HepG2 (cell line): ENCODE data around the gene NDUFV1. TPM values are rescaled to one million over a fixed set of nuclear protein-coding genes. Genes with fewer than 3 reads are reported as not detected.

Experiments
- ARNTL ChIP-seq: sonication (generic); formaldehyde crosslinking; IDR thresholded peaks from 2 replicates; pipeline ENCODE4 v1.4.0; 2020; ENCODE audit warnings: mild to moderate bottlenecking, missing genetic modification reagents
- CHD4 ChIP-seq: fragments of 200-600 bp; sonication (generic); IDR thresholded peaks from 2 replicates; pipeline ENCODE4 v1.7.0; 2017; ENCODE audit warnings: mild to moderate bottlenecking, low read length, borderline replicate concordance
- ETV5 ChIP-seq: IDR thresholded peaks from 2 replicates; pipeline ENCODE4 v1.6.1; 2018; ENCODE audit warnings: missing biosample characterization, missing genetic modification reagents, inconsistent platforms, borderline replicate concordance
- HDAC1 ChIP-seq: sonication (generic); formaldehyde crosslinking; IDR thresholded peaks from 2 replicates; pipeline ENCODE4 v1.5.1; 2020; ENCODE audit warnings: mild to moderate bottlenecking, missing genetic modification reagents
- HNF4G ChIP-seq, 2 experiments: sonication (generic) in 1 of 2; formaldehyde crosslinking in 1 of 2; IDR thresholded peaks; 2 replicates each; pipeline versions ENCODE4 v1.4.0 to v1.6.1; 2011 to 2020; ENCODE audit warnings: borderline replicate concordance in 2 of 2, low read depth in 2 of 2, mild to moderate bottlenecking in 2 of 2, low read length in 1 of 2, missing genetic modification reagents in 1 of 2, moderate library complexity in 1 of 2
- NCOA1 ChIP-seq: sonication (generic); formaldehyde crosslinking; IDR thresholded peaks from 2 replicates; pipeline ENCODE4 v1.9.0; 2021; ENCODE audit warnings: missing genetic modification reagents
- NFIB ChIP-seq: sonication (generic); formaldehyde crosslinking; IDR thresholded peaks from 2 replicates; pipeline ENCODE4 v1.9.0; 2021; ENCODE audit warnings: missing genetic modification reagents, mild to moderate bottlenecking, borderline replicate concordance
- NR1H2 ChIP-seq: sonication (generic); formaldehyde crosslinking; IDR thresholded peaks from 2 replicates; pipeline ENCODE4 v1.8.1; 2022; ENCODE audit warnings: low read depth, missing genetic modification reagents, borderline replicate concordance
- RBM39 ChIP-seq: fragments of 200-400 bp; formaldehyde crosslinking; IDR thresholded peaks from one replicate; pipeline ENCODE4 v1.6.1; 2018; ENCODE audit warnings: antibody characterized with exemption, mild to moderate bottlenecking, low read depth, low read length; ENCODE audit not compliant: poor library complexity, severe bottlenecking
- SALL1 ChIP-seq: sonication (generic); formaldehyde crosslinking; IDR thresholded peaks from 2 replicates; pipeline ENCODE4 v1.8.0; 2022; ENCODE audit warnings: mild to moderate bottlenecking, missing genetic modification reagents
- SOX13 ChIP-seq, 3 experiments: fragments of 450-650 bp in 1 of 3; sonication (generic) in 1 of 3; formaldehyde crosslinking in 1 of 3; IDR thresholded peaks in 2 of 3; conservative IDR thresholded peaks in 1 of 3; 2 replicates each; pipeline versions ENCODE4 v1.5.0 to v1.6.1; 2016 to 2020; ENCODE audit warnings: antibody characterized with exemption in 1 of 3, mild to moderate bottlenecking in 1 of 3, missing compliant biosample characterization in 1 of 3, missing genetic modification reagents in 1 of 3, moderate library complexity in 1 of 3
- SP4 ChIP-seq: sonication (generic); formaldehyde crosslinking; IDR thresholded peaks from 2 replicates; pipeline ENCODE4 v1.8.1; 2023; ENCODE audit warnings: mild to moderate bottlenecking, missing genetic modification reagents
- ZBTB7B ChIP-seq: sonication (generic); formaldehyde crosslinking; IDR thresholded peaks from 2 replicates; pipeline ENCODE4 v1.4.0; 2020; ENCODE audit warnings: missing genetic modification reagents
- ZMYM2 ChIP-seq: sonication (generic); formaldehyde crosslinking; IDR thresholded peaks from 2 replicates; pipeline ENCODE4 v1.8.0; 2022; ENCODE audit warnings: mild to moderate bottlenecking, missing genetic modification reagents
- ZNF207 ChIP-seq: fragments of 450-650 bp; IDR thresholded peaks from 2 replicates; pipeline ENCODE4 v1.6.1; 2016; ENCODE audit warnings: antibody characterized with exemption, borderline replicate concordance
- ZNF644 ChIP-seq: IDR thresholded peaks from 2 replicates; pipeline ENCODE4 v1.6.1; 2016; ENCODE audit warnings: low read depth
- ZNF720 ChIP-seq: sonication (generic); formaldehyde crosslinking; IDR thresholded peaks from 2 replicates; pipeline ENCODE4 v1.4.0; 2020; ENCODE audit warnings: missing genetic modification reagents
- polyA plus RNA-seq, 8 experiments: library from polyadenylated mRNA; depleted of rRNA in 3 of 8; stranded (reverse) in 7 of 8; unstranded in 1 of 8; fragments of >200 nt; fragmentation: Illumina TruSeq in 4 of 8; extraction: Trizol in 4 of 8; gene quantifications; 2 replicates each; pipeline versions ENCODE4 v1.2.1 to v1.2.3, GENCODE V29; 2011 to 2016; ENCODE audit warnings: low read depth in 4 of 8, missing spikeins in 1 of 8, mixed read lengths in 1 of 8; ENCODE audit not compliant: insufficient read depth in 1 of 8
- total RNA-seq, 5 experiments: library from RNA; depleted of rRNA; stranded (reverse); fragments of >200 nt; fragmentation: Illumina TruSeq; extraction: Trizol; gene quantifications; 2 replicates each; pipeline ENCODE4 v1.2.3, GENCODE V29; 2016; ENCODE audit warnings: low read depth in 1 of 5
- TF ChIP-seq, protein P1 (sequence below): sonication (generic); formaldehyde crosslinking; IDR thresholded peaks from 2 replicates; pipeline ENCODE4 v1.5.0; 2020; ENCODE audit warnings: mild to moderate bottlenecking, missing genetic modification reagents
- TF ChIP-seq, protein P2 (sequence below): sonication (generic); formaldehyde crosslinking; IDR thresholded peaks from 2 replicates; pipeline ENCODE4 v1.9.0; 2022; ENCODE audit warnings: low read depth, missing genetic modification reagents
- TF ChIP-seq, protein P3 (sequence below): fragments of 450-650 bp; IDR thresholded peaks from 2 replicates; pipeline ENCODE4 v1.6.1; 2016
- TF ChIP-seq, protein P4 (sequence below): sonication (generic); formaldehyde crosslinking; conservative IDR thresholded peaks from 2 replicates; pipeline ENCODE4 v1.8.0; 2022; ENCODE audit warnings: low read depth, missing genetic modification reagents

The NDUFV1 gene
- total and polyA plus RNA-seq, 2 of the 13 experiments (the other 11 are each of a cell fraction or from before 2014, with no cell fraction given) = 88.9 to 137 TPM

DNA sequence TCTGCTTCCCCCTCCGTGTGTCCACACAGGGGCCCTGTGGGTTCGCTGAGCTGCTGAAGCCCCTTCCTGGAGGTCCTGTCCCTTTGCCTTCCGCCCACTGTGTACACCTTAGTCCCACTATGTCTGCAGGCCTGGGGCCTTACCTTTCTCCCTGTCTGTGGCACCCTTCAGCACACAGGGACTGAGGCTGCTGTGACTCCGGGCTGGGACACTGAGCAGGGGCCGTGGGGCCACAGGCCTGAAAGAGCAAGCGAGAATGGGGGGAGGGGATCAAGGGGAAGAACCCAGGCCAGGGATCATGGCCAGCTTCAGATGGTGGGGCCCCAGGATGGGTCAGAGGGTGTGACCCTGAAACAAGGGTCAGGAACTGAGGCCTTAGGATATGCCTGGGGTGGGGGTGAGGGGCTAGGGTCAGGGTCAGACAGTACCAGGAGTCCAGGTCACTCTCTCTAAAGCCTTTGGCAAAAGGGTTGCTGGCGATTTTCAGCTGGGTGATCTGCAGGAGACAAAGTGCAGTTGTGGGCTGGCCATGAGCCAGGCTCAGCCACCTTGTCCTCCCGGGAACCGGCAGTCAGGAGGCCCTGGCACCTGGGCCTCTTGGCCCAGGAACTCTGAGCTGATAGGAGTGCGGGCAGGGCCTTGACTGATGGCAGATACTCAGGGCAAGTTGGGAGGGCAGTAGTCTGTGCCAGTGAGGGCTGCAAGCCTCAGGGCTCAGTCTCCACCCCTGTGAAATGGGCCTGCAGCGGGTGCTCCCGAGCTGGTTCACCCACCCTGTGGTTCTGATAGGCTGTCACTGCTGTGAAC is 25.6 kb downstream of the NDUFV1 start (continued):
- TF ChIP-seq, protein P1, sequence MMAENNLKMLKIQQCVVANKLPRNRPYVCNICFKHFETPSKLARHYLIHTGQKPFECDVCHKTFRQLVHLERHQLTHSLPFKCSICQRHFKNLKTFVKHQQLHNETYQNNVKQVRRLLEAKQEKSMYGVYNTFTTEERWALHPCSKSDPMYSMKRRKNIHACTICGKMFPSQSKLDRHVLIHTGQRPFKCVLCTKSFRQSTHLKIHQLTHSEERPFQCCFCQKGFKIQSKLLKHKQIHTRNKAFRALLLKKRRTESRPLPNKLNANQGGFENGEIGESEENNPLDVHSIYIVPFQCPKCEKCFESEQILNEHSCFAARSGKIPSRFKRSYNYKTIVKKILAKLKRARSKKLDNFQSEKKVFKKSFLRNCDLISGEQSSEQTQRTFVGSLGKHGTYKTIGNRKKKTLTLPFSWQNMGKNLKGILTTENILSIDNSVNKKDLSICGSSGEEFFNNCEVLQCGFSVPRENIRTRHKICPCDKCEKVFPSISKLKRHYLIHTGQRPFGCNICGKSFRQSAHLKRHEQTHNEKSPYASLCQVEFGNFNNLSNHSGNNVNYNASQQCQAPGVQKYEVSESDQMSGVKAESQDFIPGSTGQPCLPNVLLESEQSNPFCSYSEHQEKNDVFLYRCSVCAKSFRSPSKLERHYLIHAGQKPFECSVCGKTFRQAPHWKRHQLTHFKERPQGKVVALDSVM (CRISPR knock-in tag) = 0 out of 2 replicates have a peak, but pooled peaks have one; percentile 11
- TF ChIP-seq ZNF207 (no peak), SOX13 (IDR thresholded peaks at IDR 0.05) (no peak), SOX13 (CRISPR knock-in tag; conservative IDR thresholded peaks at IDR 0.05 in 1 of 2, IDR thresholded peaks at IDR 0.05 in 1 of 2) (no peak; a peak in 1 of 4 replicates), ZMYM2 (CRISPR knock-in tag) (peak; percentile 93), HNF4G (IDR thresholded peaks at IDR 0.05; ENCODE audit: borderline replicate concordance, low read depth, low read length) (peak; percentile 88), HNF4G (CRISPR knock-in tag; IDR thresholded peaks at IDR 0.05; ENCODE audit: borderline replicate concordance, low read depth) (peak; percentile 81), CHD4 (peak; percentile 86; the same call in 1 of the 2 replicates), NFIB (CRISPR knock-in tag) (no peak), ZNF644 (CRISPR knock-in tag) (no peak), SP4 (CRISPR knock-in tag) (no peak), ARNTL (CRISPR knock-in tag) (no peak), ETV5 (CRISPR knock-in tag) (peak; percentile 27; the same call in 1 of the 2 replicates), HDAC1 (CRISPR knock-in tag) (peak; percentile 85), ZBTB7B (CRISPR knock-in tag) (peak; percentile 88; the same call in 1 of the 2 replicates), RBM39 (no peak), NR1H2 (no peak), ZNF720 (CRISPR knock-in tag) (no peak), SALL1 (CRISPR knock-in tag) (peak; percentile 71), NCOA1 (CRISPR knock-in tag) (no peak)
- TF ChIP-seq, protein P2, sequence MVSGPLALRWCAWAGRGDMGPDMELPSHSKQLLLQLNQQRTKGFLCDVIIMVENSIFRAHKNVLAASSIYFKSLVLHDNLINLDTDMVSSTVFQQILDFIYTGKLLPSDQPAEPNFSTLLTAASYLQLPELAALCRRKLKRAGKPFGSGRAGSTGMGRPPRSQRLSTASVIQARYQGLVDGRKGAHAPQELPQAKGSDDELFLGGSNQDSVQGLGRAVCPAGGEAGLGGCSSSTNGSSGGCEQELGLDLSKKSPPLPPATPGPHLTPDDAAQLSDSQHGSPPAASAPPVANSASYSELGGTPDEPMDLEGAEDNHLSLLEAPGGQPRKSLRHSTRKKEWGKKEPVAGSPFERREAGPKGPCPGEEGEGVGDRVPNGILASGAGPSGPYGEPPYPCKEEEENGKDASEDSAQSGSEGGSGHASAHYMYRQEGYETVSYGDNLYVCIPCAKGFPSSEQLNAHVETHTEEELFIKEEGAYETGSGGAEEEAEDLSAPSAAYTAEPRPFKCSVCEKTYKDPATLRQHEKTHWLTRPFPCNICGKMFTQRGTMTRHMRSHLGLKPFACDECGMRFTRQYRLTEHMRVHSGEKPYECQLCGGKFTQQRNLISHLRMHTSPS (CRISPR knock-in tag) = peak; percentile 94
- TF ChIP-seq, protein P3, sequence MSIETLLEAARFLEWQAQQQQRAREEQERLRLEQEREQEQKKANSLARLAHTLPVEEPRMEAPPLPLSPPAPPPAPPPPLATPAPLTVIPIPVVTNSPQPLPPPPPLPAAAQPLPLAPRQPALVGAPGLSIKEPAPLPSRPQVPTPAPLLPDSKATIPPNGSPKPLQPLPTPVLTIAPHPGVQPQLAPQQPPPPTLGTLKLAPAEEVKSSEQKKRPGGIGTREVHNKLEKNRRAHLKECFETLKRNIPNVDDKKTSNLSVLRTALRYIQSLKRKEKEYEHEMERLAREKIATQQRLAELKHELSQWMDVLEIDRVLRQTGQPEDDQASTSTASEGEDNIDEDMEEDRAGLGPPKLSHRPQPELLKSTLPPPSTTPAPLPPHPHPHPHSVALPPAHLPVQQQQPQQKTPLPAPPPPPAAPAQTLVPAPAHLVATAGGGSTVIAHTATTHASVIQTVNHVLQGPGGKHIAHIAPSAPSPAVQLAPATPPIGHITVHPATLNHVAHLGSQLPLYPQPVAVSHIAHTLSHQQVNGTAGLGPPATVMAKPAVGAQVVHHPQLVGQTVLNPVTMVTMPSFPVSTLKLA = no peak
- TF ChIP-seq, protein P4, sequence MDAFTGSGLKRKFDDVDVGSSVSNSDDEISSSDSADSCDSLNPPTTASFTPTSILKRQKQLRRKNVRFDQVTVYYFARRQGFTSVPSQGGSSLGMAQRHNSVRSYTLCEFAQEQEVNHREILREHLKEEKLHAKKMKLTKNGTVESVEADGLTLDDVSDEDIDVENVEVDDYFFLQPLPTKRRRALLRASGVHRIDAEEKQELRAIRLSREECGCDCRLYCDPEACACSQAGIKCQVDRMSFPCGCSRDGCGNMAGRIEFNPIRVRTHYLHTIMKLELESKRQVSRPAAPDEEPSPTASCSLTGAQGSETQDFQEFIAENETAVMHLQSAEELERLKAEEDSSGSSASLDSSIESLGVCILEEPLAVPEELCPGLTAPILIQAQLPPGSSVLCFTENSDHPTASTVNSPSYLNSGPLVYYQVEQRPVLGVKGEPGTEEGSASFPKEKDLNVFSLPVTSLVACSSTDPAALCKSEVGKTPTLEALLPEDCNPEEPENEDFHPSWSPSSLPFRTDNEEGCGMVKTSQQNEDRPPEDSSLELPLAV (CRISPR knock-in tag) = no peak
